SK-N-SH treated with all-trans-retinoic acid at 6 μM for 48 hours (cell line): ENCODE results near the gene ZNF329.

Source experiments
- CREB5 ChIP-seq: fragments of 250-450 bp; sonication (Bioruptor Pico); IDR thresholded peaks from 2 replicates; pipeline ENCODE4 v1.5.1; 2020; ENCODE audit warnings: low read depth, mild to moderate bottlenecking, moderate library complexity
- PATZ1 ChIP-seq: fragments of 250-450 bp; sonication (Bioruptor Pico); IDR thresholded peaks from 2 replicates; pipeline ENCODE4 v1.8.0; 2020; ENCODE audit warnings: mild to moderate bottlenecking, moderate library complexity, borderline replicate concordance
- TSHZ2 ChIP-seq: fragments of 250-450 bp; sonication (Bioruptor Pico); IDR thresholded peaks from 2 replicates; pipeline ENCODE4 v1.5.0; 2020; ENCODE audit warnings: mild to moderate bottlenecking, moderate library complexity
- ZFP3 ChIP-seq: fragments of 250-450 bp; sonication (Bioruptor Pico); IDR thresholded peaks from 2 replicates; pipeline ENCODE4 v1.5.0; 2020; ENCODE audit warnings: mild to moderate bottlenecking, moderate library complexity

GRCh38 chr19:58117841-58118575 is 32.6 kb downstream of the ZNF329 start:
- no peak for TF ChIP-seq ZFP3 (CRISPR knock-in tag)
- TF ChIP-seq TSHZ2 = no peak
- TF ChIP-seq PATZ1 = no peak
- TF ChIP-seq CREB5 = no peak
